ENCODE data around the gene STRBP. TPM values are rescaled to one million over a fixed set of nuclear protein-coding genes. Genes with fewer than 3 reads are reported as not detected.

Gene STRBP
- total and polyA plus RNA-seq, 9 of the 15 experiments (the other 6 are each of a cell fraction or from before 2014, with no cell fraction given): 27.7 to 84.0 (median 70.2) TPM

- no peak for TF ChIP-seq ZBTB11 (CRISPR knock-in tag; IDR thresholded peaks at IDR 0.05)
- TF ChIP-seq RBM14 (IDR thresholded peaks at IDR 0.05; ENCODE audit: borderline replicate concordance, insufficient read depth, low read depth, low read length): no peak
- TF ChIP-seq CTCF (IDR thresholded peaks at IDR 0.05 in 2 of 3, conservative IDR thresholded peaks at IDR 0.05 in 1 of 3; ENCODE audit: insufficient read depth in 2 of 3, low read depth in 1 of 3, low read length in 3 of 3): no peak
- 0 out of 4 replicates have a peak, but pooled peaks of 1 of the 2 experiments have one; percentile 8 for TF ChIP-seq MAZ (CRISPR knock-in tag; conservative IDR thresholded peaks at IDR 0.05 in 1 of 2, IDR thresholded peaks at IDR 0.05 in 1 of 2)
- TF ChIP-seq BRD9 (IDR thresholded peaks at IDR 0.05; ENCODE audit: low read depth, partially characterized antibody): no peak
- TF ChIP-seq DDX20 (tag; IDR thresholded peaks at IDR 0.05; ENCODE audit: low read depth): no peak
- no peak for TF ChIP-seq SMC3 (conservative IDR thresholded peaks at IDR 0.05; ENCODE audit: insufficient read depth, low read depth, low read length)
- peak; percentile 100 for TF ChIP-seq ZFP36 (IDR thresholded peaks at IDR 0.05; ENCODE audit: low read depth, low read length, partially characterized antibody)
- TF ChIP-seq HDAC2 (IDR thresholded peaks at IDR 0.05): peak; percentile 90
- TF ChIP-seq E2F1 (CRISPR knock-in tag; IDR thresholded peaks at IDR 0.05): no peak
- TF ChIP-seq RHOXF2B (CRISPR knock-in tag; conservative IDR thresholded peaks at IDR 0.05): no peak
- TF ChIP-seq BACH1 (tag; IDR thresholded peaks at IDR 0.05): no peak
- TF ChIP-seq ZNF324 (CRISPR knock-in tag; IDR thresholded peaks at IDR 0.05): no peak
- TF ChIP-seq CBX3 (IDR thresholded peaks at IDR 0.05; ENCODE audit: borderline replicate concordance in 1 of 2, low read length in 2 of 2): peak in 1 of 2 experiments; percentile 79; a peak in 1 of 3 replicates
- TF ChIP-seq PCBP1 (IDR thresholded peaks at IDR 0.05; ENCODE audit: low read depth, low read length, poor library complexity, severe bottlenecking): no peak
- no peak for TF ChIP-seq ZNF717 (CRISPR knock-in tag; IDR thresholded peaks at IDR 0.05)
- no peak for TF ChIP-seq MTA2 (IDR thresholded peaks at IDR 0.05; ENCODE audit: low read depth)
- no peak for TF ChIP-seq ZNF184 (CRISPR knock-in tag; IDR thresholded peaks at IDR 0.05)
- no peak for TF ChIP-seq ERF (CRISPR knock-in tag; IDR thresholded peaks at IDR 0.05)
- no peak for TF ChIP-seq BHLHE40 (IDR thresholded peaks at IDR 0.05; ENCODE audit: low read length)
- no peak for TF ChIP-seq YBX1 (IDR thresholded peaks at IDR 0.05)
- TF ChIP-seq NRF1 (conservative IDR thresholded peaks at IDR 0.05 in 1 of 2, IDR thresholded peaks at IDR 0.05 in 1 of 2): 0 out of 4 replicates have a peak, but pooled peaks of 1 of the 2 experiments have one; percentile 22
Measured at GRCh38 chr9:123299558-123300126, 31.3 kb upstream of the STRBP start (continued).

Measured in K562 (cell line).